HepG2 (cell line): Measurements from ENCODE around the gene MTX1. TPM values are rescaled to one million over a fixed set of nuclear protein-coding genes. Genes with fewer than 3 reads are reported as not detected.
A peak's percentile ranks its signal among the peaks of the same experiment; 100 is the strongest.

Source experiments
- ATAD3A ChIP-seq: sonication (generic); formaldehyde crosslinking; IDR thresholded peaks from 2 replicates; pipeline ENCODE4 v1.4.0; 2020; ENCODE audit warnings: missing genetic modification reagents
- CSRNP1 ChIP-seq: sonication (generic); formaldehyde crosslinking; IDR thresholded peaks from 2 replicates; pipeline ENCODE4 v1.8.1; 2023; ENCODE audit warnings: mild to moderate bottlenecking, missing genetic modification reagents
- HNRNPUL1 ChIP-seq: fragments of 200-400 bp; formaldehyde crosslinking; IDR thresholded peaks from 2 replicates; pipeline ENCODE4 v1.6.1; 2017; ENCODE audit warnings: low read depth, mild to moderate bottlenecking, low read length, moderate library complexity
- IRF2 ChIP-seq: IDR thresholded peaks from 2 replicates; pipeline ENCODE4 v1.6.1; 2018; ENCODE audit warnings: missing genetic modification reagents, missing compliant biosample characterization
- JUN ChIP-seq: sonication (generic); formaldehyde crosslinking; IDR thresholded peaks from 2 replicates; pipeline ENCODE4 v1.4.0; 2020; ENCODE audit warnings: mild to moderate bottlenecking, missing genetic modification reagents
- KLF9 ChIP-seq: IDR thresholded peaks from 2 replicates; pipeline ENCODE4 v1.6.1; 2016; ENCODE audit warnings: low read depth
- KMT2B ChIP-seq: IDR thresholded peaks from 2 replicates; pipeline ENCODE4 v1.6.1; 2016; ENCODE audit warnings: missing genetic modification reagents, missing compliant biosample characterization
- MXD3 ChIP-seq: IDR thresholded peaks from 2 replicates; pipeline ENCODE4 v1.6.1; 2016; ENCODE audit warnings: mild to moderate bottlenecking, missing biosample characterization, missing genetic modification reagents
- NFKB2 ChIP-seq: sonication (generic); formaldehyde crosslinking; IDR thresholded peaks from 2 replicates; pipeline ENCODE4 v1.4.0; 2020; ENCODE audit warnings: missing genetic modification reagents, borderline replicate concordance
- PLSCR1 ChIP-seq: sonication (generic); formaldehyde crosslinking; IDR thresholded peaks from 2 replicates; pipeline ENCODE4 v1.5.0; 2020; ENCODE audit warnings: missing genetic modification reagents, mild to moderate bottlenecking, borderline replicate concordance
- SUZ12 ChIP-seq: fragments of 150-350 bp; IDR thresholded peaks from 2 replicates; pipeline ENCODE4 v1.6.1; 2014; ENCODE audit warnings: low read depth, low read length
- USF2 ChIP-seq, 2 experiments: sonication (generic) in 1 of 2; formaldehyde crosslinking in 1 of 2; IDR thresholded peaks; 2 replicates each; pipeline versions ENCODE4 v1.5.1 to v1.6.1; 2011 to 2020; ENCODE audit warnings: borderline replicate concordance in 1 of 2, low read depth in 1 of 2, low read length in 1 of 2, mild to moderate bottlenecking in 1 of 2, missing genetic modification reagents in 1 of 2, moderate library complexity in 1 of 2
- ZFX ChIP-seq: sonication (generic); formaldehyde crosslinking; IDR thresholded peaks from 2 replicates; pipeline ENCODE4 v1.4.0; 2020; ENCODE audit warnings: mild to moderate bottlenecking, low read depth, missing genetic modification reagents, moderate library complexity
- ZNF24 ChIP-seq: fragments of 450-650 bp; IDR thresholded peaks from 2 replicates; pipeline ENCODE4 v1.6.1; 2017; ENCODE audit warnings: antibody characterized with exemption, mild to moderate bottlenecking
- ZNF616 ChIP-seq: sonication (generic); formaldehyde crosslinking; IDR thresholded peaks from 2 replicates; pipeline ENCODE4 v1.5.0; 2020; ENCODE audit warnings: low read depth, mild to moderate bottlenecking, missing genetic modification reagents
- ZNF83 ChIP-seq: sonication (generic); formaldehyde crosslinking; IDR thresholded peaks from 2 replicates; pipeline ENCODE4 v1.4.0; 2020; ENCODE audit warnings: missing genetic modification reagents, mild to moderate bottlenecking, borderline replicate concordance
- ZNF839 ChIP-seq: sonication (generic); formaldehyde crosslinking; IDR thresholded peaks from 2 replicates; pipeline ENCODE4 v1.4.0; 2020; ENCODE audit warnings: missing genetic modification reagents, mild to moderate bottlenecking, borderline replicate concordance
- ZNF878 ChIP-seq: sonication (generic); formaldehyde crosslinking; IDR thresholded peaks from 2 replicates; pipeline ENCODE4 v1.8.1; 2023; ENCODE audit warnings: mild to moderate bottlenecking, missing genetic modification reagents, moderate library complexity
- polyA plus RNA-seq, 8 experiments: library from polyadenylated mRNA; depleted of rRNA in 3 of 8; stranded (reverse) in 7 of 8; unstranded in 1 of 8; fragments of >200 nt; fragmentation: Illumina TruSeq in 4 of 8; extraction: Trizol in 4 of 8; gene quantifications; 2 replicates each; pipeline versions ENCODE4 v1.2.1 to v1.2.3, GENCODE V29; 2011 to 2016; ENCODE audit warnings: low read depth in 4 of 8, missing spikeins in 1 of 8, mixed read lengths in 1 of 8; ENCODE audit not compliant: insufficient read depth in 1 of 8
- total RNA-seq, 5 experiments: library from RNA; depleted of rRNA; stranded (reverse); fragments of >200 nt; fragmentation: Illumina TruSeq; extraction: Trizol; gene quantifications; 2 replicates each; pipeline ENCODE4 v1.2.3, GENCODE V29; 2016; ENCODE audit warnings: low read depth in 1 of 5
- TF ChIP-seq, protein P1 (sequence below): sonication (generic); formaldehyde crosslinking; IDR thresholded peaks from 2 replicates; pipeline ENCODE4 v1.4.0; 2020; ENCODE audit warnings: missing genetic modification reagents

Gene MTX1
- total and polyA plus RNA-seq, 2 of the 13 experiments (the other 11 are each of a cell fraction or from before 2014, with no cell fraction given) = 64.5 to 72.6 TPM

DNA sequence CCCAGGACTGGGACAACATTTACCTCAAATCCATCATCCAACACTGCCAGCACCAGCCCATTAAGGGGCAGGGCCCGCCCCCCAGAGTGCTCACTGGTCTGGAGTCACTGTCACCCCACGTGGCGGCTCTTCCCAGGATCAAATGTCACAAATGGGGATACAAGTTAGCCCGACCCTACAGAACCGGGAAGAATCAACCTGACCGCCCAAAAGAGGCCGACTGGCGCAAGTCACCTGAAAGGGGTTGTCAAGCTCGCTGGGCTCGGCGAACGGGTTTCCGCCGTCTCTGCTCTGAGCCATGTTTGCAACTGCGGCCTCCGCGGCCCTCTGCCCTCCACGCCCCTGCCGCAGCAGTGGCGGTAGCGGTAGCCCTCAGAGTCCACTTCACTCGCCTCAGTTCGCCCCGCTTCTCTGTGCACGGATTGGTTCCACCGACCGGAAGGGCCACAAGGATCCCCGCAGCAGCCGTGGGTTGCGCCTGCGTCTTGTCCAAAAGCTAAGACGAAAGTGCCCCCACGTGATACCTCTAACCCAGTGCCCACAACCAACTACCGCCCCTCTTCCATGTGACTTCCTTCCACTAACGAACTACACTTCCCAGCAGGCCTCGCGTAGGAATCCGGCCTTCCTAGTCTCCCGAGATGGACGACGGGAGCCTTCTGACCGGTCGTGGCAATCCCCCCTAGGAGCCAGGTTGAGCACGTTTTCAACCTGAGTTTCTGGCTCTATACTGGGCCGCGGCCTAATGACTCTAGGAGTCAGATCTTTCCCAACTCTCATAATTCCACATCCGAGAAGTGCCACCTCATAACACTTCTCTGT lies 53.6 kb downstream of the MTX1 start, which contains the start of gene SCAMP3 (continued):
- TF ChIP-seq PLSCR1 (no peak), ZNF616 (CRISPR knock-in tag) (peak; percentile 65; the same call in 1 of the 2 replicates), ZNF878 (CRISPR knock-in tag) (peak; percentile 46; the same call in 1 of the 2 replicates), SUZ12 (peak; percentile 79), CSRNP1 (CRISPR knock-in tag) (peak; percentile 90), ZNF24 (no peak), IRF2 (CRISPR knock-in tag) (peak; percentile 97), HNRNPUL1 (no peak), KMT2B (CRISPR knock-in tag) (peak; percentile 62), ZNF83 (CRISPR knock-in tag) (no peak), ATAD3A (CRISPR knock-in tag) (no peak), MXD3 (peak; percentile 79), KLF9 (peak; percentile 25; the same call in 1 of the 2 replicates), ZFX (peak; percentile 96), NFKB2 (CRISPR knock-in tag) (peak; percentile 75; the same call in 1 of the 2 replicates), USF2 (IDR thresholded peaks at IDR 0.05; ENCODE audit: low read depth, low read length) (peak; percentile 98), USF2 (CRISPR knock-in tag; IDR thresholded peaks at IDR 0.05; ENCODE audit: borderline replicate concordance) (peak; percentile 98), JUN (CRISPR knock-in tag) (0 out of 2 replicates have a peak, but pooled peaks have one; percentile 60), ZNF839 (peak; percentile 23; the same call in 1 of the 2 replicates)
- TF ChIP-seq, protein P1, sequence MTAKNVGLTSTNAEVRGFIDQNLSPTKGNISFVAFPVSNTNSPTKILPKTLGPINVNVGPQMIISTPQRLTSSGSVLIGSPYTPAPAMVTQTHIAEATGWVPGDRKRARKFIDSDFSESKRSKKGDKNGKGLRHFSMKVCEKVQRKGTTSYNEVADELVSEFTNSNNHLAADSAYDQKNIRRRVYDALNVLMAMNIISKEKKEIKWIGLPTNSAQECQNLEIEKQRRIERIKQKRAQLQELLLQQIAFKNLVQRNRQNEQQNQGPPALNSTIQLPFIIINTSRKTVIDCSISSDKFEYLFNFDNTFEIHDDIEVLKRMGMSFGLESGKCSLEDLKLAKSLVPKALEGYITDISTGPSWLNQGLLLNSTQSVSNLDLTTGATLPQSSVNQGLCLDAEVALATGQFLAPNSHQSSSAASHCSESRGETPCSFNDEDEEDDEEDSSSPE (CRISPR knock-in tag) = peak; percentile 41
